Stimulated activated CD4-positive, alpha-beta T cell treated with anti-CD3 and anti-CD28 coated beads, Interleukin-4, amount 100 ng/mL, for 1 hour (primary cell): ENCODE data around the gene ZMAT3.

Experiments used
- DNase-seq: peaks from one replicate; pipeline ENCODE4 v3.0.0-alpha.2; 2020

Gene ZMAT3

DNA sequence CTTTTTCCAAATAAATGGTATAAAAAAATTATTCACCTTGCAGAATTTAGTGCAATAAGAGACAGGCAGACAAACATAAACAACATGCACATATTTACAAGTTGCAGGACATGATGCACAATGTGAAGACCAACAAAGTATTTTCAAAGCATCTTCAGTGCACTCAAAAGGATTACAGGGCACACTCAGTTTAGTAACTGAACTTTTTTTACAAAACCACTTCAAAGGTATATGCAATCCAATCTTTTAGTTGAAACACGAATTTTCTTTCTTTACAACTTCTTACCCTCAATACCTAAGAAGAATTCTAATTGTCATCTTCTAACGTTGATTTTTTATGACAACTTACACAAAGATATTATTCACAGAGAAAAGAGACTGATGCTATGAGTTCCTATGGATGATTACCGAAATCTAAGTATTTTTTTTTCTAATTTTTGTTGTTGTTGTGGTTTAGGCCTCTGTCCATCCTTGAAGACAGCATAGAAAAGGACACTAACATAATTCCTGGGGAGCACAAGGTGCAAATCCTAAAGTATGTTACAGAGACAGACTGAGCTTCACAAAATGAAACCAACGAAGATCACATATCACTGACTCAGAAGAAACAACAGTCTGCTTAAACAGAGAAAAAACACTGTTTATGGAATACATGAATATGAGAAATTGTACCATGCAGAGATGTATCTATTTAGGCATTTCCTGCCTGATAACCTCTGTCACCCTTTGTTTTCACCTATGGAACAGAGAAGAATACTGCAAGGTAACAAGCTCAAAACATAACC, 50.3 kb downstream of the ZMAT3 start:
- no peak for DNase-seq

DNA sequence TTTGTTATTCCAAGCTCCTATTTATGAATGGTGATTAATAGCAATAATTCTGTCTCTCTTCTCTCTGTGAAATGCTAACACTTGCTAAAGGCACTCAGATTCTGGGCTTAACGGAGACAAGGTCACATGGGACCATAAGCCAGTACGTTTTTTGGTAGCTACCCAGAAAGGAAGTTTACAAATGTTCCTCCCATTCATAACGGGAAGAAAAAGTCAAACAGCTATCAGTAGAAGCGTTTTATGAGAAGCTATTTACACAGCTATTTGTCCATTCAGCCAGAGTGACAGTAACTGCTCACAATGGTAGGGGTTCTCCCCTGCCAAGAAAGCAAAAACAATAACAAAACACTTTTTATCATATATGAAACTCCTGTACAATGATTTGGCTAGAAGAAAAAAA, 51.5 kb downstream of the ZMAT3 start:
- no peak for DNase-seq

DNA sequence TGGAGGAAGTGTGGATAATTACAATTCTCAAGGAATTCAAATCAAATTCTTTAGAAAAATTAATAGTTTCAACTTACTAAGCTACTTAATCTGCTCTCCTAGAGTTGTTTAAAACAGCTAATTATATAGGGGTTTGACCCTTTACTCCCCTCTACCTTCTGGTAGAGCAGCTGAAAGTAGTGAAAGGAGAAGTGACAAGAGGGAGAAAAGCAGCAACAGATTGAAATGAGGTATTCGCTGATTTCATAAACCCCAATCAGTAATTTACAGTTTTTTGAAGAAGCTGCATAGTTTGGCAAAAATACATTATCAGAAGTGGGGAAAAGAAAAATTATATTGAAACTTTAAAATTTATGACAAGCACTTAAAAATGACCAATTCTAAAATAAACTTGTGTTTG, 52.8 kb downstream of the ZMAT3 start:
- no peak for DNase-seq

DNA sequence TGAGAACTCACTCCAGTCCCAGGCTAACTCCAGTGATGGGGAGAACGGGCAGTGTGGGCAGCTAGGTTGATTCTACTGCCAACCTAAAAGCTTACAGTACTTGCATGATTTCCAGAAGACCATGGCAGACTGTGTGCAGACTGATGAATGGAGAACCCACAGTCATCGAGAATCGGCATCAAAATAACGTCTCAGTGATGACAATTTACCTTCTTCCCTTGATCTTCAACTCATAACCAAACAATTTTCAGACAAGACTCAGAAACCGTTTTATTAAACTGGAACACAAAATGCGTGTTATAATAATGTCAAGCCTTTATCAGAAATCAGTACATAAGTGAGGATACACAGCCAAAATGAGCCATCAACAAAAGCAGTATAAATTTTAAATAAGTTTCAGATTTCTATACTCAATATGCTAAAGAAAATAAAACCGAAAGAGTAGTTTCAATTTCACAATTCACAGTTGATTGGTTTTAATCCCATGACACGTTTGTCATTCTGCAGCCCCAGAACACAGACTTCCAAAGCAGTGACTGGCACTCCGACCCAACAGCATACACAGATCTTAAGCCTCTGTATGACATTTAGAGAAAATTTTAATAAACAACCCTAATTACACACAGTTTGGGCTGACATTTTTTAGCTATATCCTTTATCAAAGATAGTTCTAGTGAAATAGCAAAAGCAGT, 54.5 kb downstream of the ZMAT3 start:
- no peak for DNase-seq

DNA sequence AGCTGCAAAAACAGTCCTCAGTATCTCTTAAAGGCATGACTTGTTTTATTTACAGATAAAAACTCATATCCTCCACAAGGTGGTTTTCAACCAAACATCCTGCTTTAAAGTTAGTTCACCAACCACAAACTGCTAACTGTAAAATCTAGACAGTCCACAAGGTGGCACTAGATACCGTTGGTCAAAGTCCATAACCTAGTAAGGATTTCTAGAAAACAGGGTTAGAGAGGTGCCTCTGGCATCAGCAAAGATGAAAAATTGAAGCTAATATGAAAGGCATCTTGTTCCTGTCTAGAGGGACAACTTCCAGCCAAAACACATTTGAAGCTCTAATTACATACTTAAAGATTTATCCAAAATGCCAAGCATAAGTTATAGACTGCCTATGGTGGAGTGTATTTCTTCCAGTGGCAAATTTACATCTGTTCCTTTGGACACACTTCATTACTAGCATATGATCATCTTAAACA, 56.0 kb downstream of the ZMAT3 start:
- DNase-seq, result no peak

DNA sequence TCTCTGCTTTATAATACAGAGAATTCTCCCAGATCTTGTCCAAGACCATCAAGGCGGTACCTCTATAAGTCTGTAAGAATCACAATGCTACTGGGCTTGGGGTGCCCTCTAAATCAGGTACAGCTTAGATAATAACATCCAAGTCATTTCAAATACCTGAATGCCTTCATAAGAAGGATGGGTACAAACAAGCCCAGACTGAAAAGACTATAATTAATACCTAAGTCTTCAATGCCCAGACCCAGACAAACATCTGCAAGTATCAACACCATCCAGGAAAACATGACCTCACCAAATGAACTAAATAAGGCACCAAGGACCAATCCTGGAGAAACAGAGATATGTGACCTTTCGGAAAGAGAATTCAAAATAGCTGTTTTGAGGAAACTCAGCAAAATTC, 65.9 kb downstream of the ZMAT3 start:
- DNase-seq, result no peak

DNA sequence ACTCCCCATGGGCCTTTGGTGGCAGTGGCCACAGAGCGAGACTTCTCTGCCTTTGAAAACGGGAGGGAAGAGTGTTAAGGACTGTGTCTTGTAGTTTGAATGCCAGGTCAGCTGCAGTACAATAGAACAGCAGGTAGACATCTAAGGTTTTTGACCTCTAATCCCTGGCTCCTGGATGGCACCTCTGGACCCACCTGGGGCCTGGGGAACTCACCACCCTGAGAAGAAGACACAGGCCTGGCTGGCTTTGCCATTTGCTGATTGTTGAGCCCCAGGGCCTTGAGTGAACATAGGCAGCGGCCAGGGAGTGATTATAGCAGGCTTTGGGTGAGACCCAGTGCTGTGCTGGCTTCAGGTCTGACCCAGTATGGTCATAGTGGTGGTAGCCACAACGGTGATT, 66.4 kb downstream of the ZMAT3 start:
- DNase-seq, result no peak

DNA sequence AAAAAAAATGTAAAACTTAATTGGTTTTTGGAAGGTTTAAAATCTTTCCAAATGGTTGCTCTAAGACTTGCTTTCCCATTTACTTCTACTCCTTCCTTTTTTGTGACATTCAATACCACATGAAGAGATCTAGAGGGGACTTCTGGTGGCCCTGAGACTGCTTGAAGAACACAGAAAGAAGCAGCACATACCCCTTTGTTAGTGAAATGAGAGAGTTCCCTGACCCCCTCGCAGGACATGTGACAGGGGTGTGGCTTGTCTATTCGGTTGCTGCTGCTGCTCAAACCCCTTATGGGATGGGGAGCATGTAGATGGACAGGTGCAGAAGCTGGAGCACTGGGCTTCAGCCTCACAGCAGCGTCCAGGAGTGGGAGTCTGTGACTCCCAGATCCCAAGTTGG, 71.0 kb downstream of the ZMAT3 start:
- DNase-seq, result no peak

DNA sequence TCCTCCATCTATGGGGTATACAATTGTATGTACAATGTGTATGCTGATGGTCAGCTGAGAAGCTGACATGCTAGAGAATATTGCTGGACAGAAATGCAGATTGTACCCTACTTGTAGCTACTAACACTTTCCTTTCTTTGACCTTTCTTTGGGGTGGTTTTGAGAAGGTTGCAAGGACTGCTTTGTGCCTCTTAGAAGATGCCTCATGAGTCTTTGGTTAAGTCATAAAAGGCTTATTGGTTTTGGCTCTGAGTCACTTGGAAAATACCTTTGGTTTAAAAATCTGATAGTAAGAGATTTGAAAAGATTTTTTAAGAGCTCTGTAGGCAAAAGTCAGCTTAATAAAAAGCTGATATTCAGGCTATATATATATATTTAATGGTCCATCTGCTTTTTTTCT, 71.5 kb downstream of the ZMAT3 start:
- DNase-seq, result no peak

DNA sequence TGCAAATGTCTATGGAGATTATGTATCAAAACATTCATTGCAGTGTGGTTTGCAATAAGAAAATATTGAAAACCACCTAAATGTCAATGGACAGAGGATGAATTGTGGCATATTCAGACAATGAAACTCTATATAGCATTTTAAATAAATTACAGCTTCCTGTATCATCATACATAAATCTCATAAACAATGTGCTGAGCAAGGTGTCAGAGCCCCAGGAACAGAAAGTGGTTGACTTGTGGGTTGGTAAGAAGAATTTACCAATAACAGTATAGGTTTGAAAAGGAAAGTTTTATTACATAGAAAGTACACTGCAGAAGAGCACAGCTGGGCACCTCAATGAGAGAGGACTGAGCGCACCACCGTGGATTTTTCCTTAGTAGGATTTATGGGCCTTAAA, 75.2 kb downstream of the ZMAT3 start:
- no peak for DNase-seq

DNA sequence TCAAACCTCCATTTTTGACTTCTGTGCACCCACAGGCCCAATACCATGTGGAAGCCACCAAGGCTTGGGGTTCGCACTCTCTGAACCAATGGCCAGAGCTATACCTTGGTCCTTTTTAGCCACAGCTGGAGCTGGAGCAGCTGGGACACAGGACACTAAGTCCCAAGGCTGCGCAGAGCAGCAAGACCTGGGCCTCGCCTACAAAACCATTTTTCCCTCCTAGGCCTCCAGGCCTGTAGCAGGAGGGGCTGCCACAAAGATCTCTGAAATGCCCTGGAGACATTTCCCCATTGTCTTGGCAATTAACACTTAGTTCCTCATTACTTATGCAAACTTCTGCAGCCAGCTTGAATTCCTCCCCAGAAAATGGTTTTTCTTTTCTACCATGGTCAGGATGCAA, 81.3 kb downstream of the ZMAT3 start:
- DNase-seq, result no peak

DNA sequence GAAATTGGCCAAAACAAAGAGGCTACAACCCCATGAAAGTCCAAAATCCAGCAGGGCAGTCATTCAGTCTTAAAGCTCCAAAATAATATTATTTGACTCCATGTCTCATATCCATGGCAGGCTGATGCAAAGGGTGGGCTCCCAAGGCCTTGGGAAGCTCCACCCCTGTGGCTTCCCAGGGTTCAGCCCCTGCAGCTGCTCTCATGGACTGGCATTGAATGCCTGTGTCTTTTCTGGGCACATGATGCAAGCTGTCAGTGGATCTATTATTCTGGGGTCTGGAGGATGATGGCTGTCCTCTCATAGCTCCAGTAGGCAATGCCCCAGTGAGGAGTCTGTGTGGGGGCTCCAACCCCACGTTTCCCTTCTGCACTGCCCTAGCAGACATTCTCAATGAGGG, 81.8 kb downstream of the ZMAT3 start:
- no peak for DNase-seq

DNA sequence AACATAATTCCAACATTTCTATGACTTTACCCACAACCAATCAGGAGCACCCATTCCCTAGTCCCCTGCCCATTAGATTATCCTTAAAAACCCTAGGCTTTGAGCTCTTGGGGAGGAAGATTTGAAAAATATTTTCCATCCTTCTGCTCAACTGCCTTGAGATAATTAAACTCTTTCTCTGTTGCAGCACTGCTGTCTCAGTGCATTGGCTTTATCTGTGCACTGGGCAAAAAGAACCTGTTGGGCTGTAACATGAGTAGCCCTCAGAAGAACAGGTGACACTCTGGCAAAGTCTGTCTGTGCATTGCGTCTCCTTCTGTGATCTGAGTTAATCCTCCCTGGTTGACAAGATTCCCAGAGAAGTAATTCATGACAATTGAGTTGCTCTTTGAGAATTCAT, 83.9 kb downstream of the ZMAT3 start:
- DNase-seq, result no peak

DNA sequence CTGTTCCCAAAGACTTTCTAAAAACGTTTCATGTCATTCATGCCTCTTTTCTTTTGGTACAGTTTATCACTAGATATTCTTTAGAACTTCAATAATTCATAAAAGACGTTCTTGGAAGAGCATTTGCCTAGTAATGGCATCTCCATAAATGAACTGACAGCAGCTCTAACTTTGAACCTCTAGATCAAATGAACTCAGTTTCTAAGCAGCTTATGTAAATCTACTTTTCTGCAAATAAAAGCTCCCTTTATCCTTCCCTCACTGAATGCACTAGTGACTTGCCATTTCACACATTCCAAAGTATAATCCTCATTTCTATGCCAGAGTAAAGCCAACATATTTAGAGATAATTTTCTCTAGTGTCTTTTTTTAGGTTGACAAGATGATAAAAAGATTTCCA, 85.2 kb downstream of the ZMAT3 start:
- no peak for DNase-seq

DNA sequence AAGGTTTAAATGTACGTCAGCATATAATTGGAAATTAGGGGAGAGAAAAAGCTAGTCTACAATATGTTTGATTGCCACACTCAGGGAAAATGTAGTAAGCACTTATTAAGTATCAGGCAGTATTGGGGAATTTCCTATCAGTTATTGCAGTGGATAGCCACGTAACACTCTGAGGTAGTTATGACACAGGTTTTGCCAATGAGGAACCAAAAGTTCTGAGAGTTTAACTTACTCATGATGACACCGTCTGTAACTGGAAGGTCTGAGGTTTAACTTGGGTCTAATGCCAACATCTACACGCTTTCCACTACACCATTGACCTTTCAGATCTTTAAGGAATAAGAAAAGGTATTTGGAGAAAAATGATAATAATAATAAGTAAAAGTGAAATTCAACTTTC, 89.5 kb downstream of the ZMAT3 start:
- no peak for DNase-seq

DNA sequence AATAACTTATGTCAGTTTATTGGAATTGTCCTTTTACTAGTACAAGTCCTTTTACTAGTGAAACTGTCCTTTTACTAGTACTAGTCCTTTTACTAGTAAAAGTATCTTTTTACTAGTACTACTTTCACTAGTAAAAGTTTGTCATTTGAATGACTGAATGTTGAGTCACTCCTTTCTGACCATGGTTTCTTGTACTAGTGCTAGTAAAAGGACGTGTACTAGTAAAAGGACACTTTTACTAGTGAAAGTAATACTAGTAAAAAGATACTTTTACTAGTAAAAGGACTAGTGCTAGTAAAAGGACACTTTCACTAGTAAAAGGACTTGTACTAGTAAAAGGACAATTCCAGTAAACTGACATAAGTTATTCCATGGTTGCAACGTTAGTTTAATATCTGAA, 96.3 kb downstream of the ZMAT3 start:
- DNase-seq, result no peak

DNA sequence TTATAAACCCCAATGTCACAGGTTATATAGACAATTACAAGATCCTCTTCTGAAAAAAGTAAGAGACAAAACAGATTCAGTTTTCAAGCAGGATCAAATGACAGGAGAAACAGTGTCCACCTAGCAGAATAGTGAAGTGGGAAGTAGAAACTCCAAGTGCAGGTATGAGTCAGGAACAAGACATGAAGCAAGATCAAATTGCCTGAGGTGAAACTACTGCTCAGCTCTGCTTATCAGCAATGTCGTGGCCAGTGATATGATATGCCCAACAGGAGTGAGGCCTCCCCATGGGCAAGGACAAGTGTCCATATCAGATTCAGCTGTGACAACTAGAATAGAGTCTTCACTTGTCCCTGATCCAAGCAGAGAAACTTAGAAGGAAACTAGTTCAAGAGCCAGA, 100.0 kb downstream of the ZMAT3 start:
- no peak for DNase-seq

DNA sequence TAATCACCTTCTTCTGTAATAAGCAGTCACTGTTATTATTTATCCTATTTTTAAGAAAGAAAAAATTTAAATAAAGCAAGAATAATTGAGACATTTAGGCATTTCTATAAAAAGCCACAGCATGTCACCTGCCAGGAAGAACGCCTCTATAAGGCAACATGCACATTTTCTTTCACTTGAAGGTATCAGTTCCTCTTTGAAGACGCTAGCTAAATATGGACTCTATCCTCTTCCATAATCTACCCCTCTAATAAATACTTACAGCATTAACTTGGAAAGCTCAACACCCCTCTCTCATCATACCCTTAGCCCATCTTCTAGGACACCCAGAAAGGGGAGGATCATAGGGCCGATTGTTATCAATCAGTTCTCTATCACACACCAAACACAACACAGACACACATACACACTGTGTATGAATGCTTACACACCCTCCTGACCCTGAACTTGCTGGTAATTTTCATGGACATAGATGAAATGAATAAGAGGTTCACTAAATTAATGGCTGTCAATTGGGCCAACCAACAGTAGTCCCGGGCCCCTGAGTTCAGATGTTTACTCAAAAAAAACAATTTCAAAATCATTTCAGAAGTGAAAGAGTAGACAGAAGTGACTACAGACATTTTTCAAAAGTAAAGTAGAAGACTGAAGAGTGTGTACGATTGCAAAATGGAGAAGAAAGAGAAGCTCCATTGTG, 102.5 kb downstream of the ZMAT3 start:
- no peak for DNase-seq
